NCI-H2107 (cell line): Measurements from ENCODE around the gene NDUFA13.

Experiments used
- DNase-seq: peaks from one replicate; lab custom pipeline; 2025; lab: John Stamatoyannopoulos, UW

The NDUFA13 gene

GRCh38 chr19:19489804-19490204 is 26.2 kb upstream of the NDUFA13 start:
- DNase-seq, result no peak

DNA sequence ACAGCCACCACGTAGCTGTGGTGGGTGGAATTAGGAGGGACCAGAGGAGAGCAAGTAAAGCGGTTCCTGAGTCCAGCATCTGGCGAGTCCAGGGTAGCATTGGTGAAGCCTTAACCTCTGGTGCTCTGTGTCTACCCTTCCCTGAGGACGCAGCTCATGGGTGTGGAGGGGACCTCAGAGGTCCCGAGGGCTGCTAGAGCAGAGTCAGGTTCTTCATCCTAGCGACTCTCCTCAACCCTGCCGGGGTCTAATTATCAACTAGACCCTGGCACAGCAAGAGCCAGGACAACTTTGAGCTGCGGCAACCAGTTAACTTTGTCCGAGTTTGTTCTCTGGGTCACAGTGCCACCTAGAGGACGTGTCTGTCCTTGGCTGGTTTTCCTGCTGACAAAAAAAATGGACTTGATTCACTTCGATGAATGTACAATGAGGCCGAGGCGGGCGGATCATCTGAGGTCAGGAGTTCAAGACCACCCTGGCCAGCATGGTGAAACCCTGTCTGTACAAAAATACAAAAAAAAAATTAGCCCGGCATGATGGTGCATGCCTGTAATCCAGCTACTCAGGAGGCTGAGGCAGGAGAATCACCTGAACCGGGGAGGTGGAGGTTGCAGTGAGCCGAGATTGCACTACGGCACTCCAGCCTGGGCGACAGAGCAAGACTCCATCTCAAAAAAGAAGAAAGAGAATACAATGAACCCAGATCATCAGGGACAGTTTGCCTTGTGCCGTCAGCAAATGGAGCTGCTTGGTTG is 25.6 kb upstream of the NDUFA13 start:
- peak; percentile 18 for DNase-seq

GRCh38 chr19:19491321-19492025 is 24.6 kb upstream of the NDUFA13 start:
- DNase-seq, result no peak

DNA sequence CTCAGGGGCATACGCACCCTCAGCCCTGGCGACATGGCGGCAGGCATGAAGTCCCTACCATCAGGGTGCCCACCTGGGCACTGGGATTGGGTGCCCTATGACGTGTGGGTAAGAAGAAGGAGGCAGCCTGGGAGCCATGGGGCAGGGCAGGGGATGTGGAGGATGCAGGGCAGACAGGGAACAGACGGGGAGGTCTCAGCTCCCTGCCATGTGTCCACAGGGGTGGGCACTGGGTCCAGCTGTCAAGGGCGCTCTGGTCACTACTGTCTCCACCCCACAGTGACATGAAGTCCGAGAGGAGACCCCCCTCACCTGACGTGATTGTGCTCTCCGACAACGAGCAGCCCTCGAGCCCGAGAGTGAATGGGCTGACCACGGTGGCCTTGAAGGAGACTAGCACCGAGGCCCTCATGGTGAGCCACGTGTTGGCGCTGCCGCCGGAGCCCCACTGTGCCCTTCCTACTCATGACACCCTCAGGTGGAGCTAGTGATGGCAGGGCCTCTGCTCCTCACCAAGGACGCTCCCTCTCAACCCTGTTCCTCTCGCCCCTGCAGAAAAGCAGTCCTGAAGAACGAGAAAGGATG is 23.9 kb upstream of the NDUFA13 start:
- DNase-seq, result no peak

DNA sequence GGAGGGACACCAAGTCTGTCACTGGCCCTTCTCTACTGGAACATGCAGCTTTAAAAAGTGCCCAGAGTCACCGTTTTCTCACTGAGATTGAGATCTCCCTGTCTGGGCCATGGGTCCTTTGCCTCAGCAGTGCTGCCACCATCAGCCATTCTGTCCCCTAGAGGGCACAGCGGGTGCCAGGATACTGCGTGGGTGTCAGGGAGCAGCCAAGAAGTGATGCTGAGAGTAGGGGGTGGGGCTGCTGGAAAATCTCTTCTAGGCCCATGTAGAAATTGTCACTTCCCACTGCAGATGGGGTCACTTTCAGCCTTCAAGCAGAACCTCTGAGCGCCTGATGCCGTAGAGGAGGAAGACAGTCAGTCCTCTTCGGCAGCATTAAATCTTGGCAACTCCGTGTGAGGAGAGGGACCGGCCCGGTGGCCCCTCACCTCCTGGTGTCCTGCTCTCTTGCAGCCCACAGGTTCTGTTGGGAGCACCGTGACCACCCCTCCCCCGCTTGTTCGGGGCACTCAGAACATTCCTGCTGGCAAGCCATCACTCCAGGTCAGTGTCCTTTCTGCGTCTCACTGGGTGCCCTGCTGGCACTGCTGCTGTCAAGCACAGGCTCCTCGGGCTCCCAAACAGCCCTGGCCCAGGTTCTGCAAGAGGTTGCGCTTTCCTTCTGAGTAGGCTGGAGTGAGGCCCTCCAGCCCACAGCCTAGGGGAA is 22.0 kb upstream of the NDUFA13 start:
- DNase-seq, result no peak

- no peak for DNase-seq
These were observed 20.1 kb upstream of the NDUFA13 start for GRCh38 chr19:19495614-19496603.

- no peak for DNase-seq
These were observed 17.6 kb upstream of the NDUFA13 start for GRCh38 chr19:19498255-19498991.

DNA sequence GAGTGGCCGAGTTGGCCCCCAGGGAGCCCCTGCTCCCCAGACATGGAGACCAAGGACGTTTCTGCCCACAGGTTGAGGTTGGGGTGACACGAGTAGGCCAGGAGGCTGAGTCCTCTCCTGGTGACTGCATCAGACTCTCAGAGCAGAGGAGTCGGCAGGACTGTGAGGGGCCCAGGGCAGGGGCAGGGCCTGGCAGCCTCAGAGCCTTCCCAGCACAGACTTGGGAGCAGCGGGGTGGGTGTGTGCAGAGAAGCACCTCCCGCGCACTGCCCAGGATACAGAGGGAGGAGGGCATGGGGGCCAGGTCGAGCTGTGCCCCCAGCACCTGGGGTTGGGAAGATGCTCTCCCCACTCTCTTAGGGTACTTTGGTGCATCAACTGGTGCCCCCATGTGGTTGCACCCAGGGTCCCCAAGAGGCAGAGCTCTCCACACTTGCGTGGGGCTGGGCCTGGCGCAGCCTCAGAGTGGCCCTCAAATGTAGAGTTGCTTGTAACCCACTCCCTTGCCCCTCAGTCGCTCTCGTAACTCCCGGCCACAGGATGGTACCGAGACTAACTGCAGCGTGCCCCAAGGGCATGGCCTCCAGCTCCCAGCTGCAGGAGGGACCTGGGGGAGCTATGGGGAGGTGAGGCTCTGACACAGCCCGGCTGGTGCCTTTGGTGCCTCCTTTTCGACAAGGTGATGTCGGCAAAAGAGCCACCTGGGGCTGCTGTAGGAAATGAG is 16.6 kb upstream of the NDUFA13 start:
- DNase-seq, result no peak

- no peak for DNase-seq
These were observed 14.9 kb upstream of the NDUFA13 start for GRCh38 chr19:19500975-19501644.

GRCh38 chr19:19501798-19502197 is 14.2 kb upstream of the NDUFA13 start:
- DNase-seq, result no peak

DNA sequence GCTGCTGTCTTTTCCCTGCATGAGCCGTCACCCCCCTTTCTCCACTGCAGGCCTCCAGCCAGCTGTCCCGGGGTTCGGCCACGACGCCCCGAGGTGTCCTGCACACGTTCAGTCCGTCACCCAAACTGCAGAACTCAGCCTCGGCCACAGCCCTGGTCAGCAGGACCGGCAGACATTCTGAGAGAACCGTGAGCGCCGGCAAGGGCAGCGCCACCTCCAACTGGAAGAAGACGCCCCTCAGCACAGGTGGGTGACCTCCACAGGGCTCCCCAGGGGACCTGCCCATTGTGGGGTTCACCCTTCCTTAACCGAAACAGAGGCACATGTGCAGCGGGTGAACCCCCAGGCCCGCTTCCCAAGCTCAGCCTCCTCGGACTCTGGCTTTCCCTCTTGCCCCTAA is 13.7 kb upstream of the NDUFA13 start:
- no peak for DNase-seq

DNA sequence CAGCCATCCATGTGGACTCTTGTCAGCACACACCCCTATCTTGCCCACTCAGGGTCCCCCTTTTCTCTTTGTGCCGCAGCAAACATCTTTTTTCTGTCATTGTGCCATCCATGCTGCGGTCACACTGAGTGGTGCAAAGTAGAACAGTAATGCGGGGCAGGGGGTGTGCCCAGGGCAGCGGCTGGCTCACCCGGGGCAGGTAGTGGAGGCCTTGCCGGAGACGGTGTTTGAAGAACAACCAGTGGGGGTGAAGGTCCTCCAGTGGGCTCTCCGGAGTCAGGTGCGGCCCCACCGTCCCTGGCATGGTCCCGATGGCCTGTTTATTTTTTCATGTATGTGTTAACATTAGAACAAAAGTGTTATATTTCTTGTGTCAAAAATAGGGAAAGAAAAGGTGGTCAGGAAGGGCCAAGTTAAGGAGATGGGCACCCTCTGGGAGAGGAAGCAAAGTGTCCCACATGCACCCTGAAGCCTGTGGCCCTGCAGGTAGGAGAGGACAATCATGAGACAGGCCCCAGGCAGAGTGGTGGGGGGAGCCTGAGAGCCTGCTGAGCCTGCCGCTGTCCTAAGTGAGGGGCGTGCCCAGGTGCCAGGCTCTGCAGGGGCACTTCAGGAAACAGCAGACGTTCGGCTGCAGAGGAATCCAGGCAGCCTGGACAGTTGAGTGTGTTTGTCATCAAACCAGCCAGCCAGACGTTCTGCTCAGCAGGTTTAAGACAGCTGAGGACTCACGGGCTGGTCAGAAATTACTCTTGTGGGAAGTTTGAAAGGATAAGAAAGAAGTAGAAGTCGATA is 13.0 kb upstream of the NDUFA13 start:
- no peak for DNase-seq

- no peak for DNase-seq
These were observed 11.0 kb upstream of the NDUFA13 start for GRCh38 chr19:19504754-19505668.

- no peak for DNase-seq
These were observed 10.2 kb upstream of the NDUFA13 start for GRCh38 chr19:19505669-19506326.

- DNase-seq, result no peak
These were observed 9.4 kb upstream of the NDUFA13 start for GRCh38 chr19:19506592-19506991.

- no peak for DNase-seq
These were observed 8.7 kb upstream of the NDUFA13 start for GRCh38 chr19:19507354-19507753.

DNA sequence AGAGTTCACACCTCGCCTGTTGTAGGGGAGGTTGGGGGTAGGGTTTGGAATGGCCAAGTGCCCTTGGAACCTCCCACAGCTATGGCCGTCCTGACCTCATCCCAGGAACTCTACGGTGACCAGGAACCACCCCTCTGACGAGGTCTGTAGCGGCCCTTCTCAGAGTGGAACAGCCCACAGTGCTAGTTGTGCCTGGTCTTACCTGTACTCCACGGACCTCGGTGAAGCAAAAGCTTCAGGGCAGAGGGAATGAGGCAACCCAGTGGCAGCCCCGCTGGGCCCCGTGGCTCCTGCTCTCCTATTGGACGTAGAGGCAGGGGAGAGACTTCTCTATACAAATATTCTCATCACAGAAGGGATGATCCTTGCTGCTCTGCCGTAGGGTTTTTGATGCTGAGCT is 7.8 kb upstream of the NDUFA13 start:
- DNase-seq, result no peak
